ENCODE measurements around the gene TTC36. TPM values are rescaled to one million over a fixed set of nuclear protein-coding genes. Genes with fewer than 3 reads are reported as not detected.

The TTC36 gene, protein sequence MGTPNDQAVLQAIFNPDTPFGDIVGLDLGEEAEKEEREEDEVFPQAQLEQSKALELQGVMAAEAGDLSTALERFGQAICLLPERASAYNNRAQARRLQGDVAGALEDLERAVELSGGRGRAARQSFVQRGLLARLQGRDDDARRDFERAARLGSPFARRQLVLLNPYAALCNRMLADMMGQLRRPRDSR
- total RNA-seq (2016; rRNA removed; fragmentation: Illumina TruSeq; extraction: Trizol) = 0.40 TPM in 1 of 2 replicates, not detected in the other
- total RNA-seq (2016; cell fraction: cytosol; rRNA removed; fragmentation: Illumina TruSeq; extraction: Trizol; ENCODE audit: low read depth) = 0.62 and 1.2 TPM in 2 replicates
- 0.26 TPM in 1 of 2 replicates, not detected in the other for total RNA-seq (2016; cell fraction: insoluble cytoplasmic fraction; rRNA removed; fragmentation: Illumina TruSeq; extraction: Trizol)
- total RNA-seq (2016; cell fraction: membrane; rRNA removed; fragmentation: Illumina TruSeq; extraction: Trizol) = 0.45 TPM in 1 of 2 replicates, not detected in the other
- 0.47 and 0.84 TPM in 2 replicates for total RNA-seq (2016; cell fraction: nucleus; rRNA removed; fragmentation: Illumina TruSeq; extraction: Trizol)
- polyA plus RNA-seq (2011; rRNA removed) = 0.13 TPM in 1 of 2 replicates, not detected in the other
- polyA plus RNA-seq (2011; cell fraction: cytosol; rRNA removed) = 0.08 and 0.11 TPM in 2 replicates
- 0.27 and 0.62 TPM in 2 replicates for polyA plus RNA-seq (2011; cell fraction: nucleus; rRNA removed)
- polyA plus RNA-seq (2012) = not detected in 2 replicates
- polyA plus RNA-seq (2016; cell fraction: cytosol; fragmentation: Illumina TruSeq; extraction: Trizol; ENCODE audit: low read depth) = 0.28 and 0.53 TPM in 2 replicates
- 0.38 TPM in 1 of 2 replicates, not detected in the other for polyA plus RNA-seq (2016; cell fraction: insoluble cytoplasmic fraction; fragmentation: Illumina TruSeq; extraction: Trizol; ENCODE audit: low read depth)
- polyA plus RNA-seq (2016; cell fraction: membrane; fragmentation: Illumina TruSeq; extraction: Trizol; ENCODE audit: low read depth) = 0.23 and 0.47 TPM in 2 replicates
- polyA plus RNA-seq (2016; cell fraction: nucleus; fragmentation: Illumina TruSeq; extraction: Trizol; ENCODE audit: insufficient read depth, low read depth) = not detected in 2 replicates
- 0.24 TPM in 1 of 2 replicates, not detected in the other for polyA minus RNA-seq (2011; rRNA and poly(A)+ RNA removed; ENCODE audit: low replicate concordance)
- not detected in 2 replicates for polyA minus RNA-seq (2011; cell fraction: cytosol; rRNA and poly(A)+ RNA removed)
- 0.87 and 1.2 TPM in 2 replicates for polyA minus RNA-seq (2011; cell fraction: nucleus; rRNA and poly(A)+ RNA removed)
- percentile 48 among the genes with signal in this experiment for Bru-seq, nascent RNA
- percentile 38 among the genes with signal in this experiment for BruChase-seq, experiment 1, labeled RNA remaining after a 6-hour chase
- percentile 30 among the genes with signal in this experiment for BruChase-seq, experiment 2, labeled RNA remaining after a 2-hour chase
- long read RNA-seq, experiment 1, partial matches to known transcripts = 0 of 2 reads
- long read RNA-seq, experiment 1, other reads (novel, unspliced or antisense) = 2 of 2 reads
- long read RNA-seq, experiment 2, partial matches to known transcripts = 0 of 1 reads
- long read RNA-seq, experiment 2, other reads (novel, unspliced or antisense) = 1 of 1 reads

DNA sequence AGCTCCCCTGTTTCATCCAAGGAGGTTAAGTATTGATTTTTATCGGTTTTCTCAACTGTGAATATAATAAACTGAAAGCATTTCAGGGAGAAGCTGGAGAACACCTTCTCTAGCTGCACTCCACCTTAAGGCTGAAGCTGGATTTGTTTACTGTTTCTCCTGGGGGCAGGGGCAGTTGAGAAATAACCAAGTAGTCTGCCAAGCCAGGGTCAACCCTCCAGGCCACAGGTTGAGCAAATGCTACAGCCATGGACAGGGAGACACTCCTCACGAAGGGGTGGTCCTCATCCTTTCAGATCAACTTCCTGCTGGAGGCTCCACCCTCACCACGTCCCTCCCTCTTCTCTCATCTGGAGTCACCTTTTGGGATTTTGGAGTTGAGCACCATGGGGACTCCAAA is at the start of gene TTC36:
TSS of gene TTC36 (plus strand) at position 366 of the 400 bp plus-strand sequence. CDS start at position 387, 21 bp downstream.
- H3K27me3 ChIP-seq (ENCODE audit: control insufficient read depth in 1 of 2, insufficient read depth in 2 of 2, low read length in 2 of 2) = no peaks in the 10 kb centered on the region; a peak in 1 of 5 replicates
- peaks cover 37% of the 10 kb centered on the region for H3K4me1 ChIP-seq (ENCODE audit: insufficient read depth, low read length)
- H3K79me2 ChIP-seq (ENCODE audit: insufficient read depth, low read length) = no peaks in the 10 kb centered on the region
- no peaks in the 10 kb centered on the region for H4K20me1 ChIP-seq (ENCODE audit: insufficient read depth, low read length)
- no peak for DNase-seq (ENCODE audit: low spot score)
- intact Hi-C loops (cut with micrococcal nuclease; ENCODE audit: unreplicated experiment) = no loop called here
- no peak within 1 kb of the TSS for H3K4me2 ChIP-seq (ENCODE audit: low read depth, low read length)
- POLR2A ChIA-PET = no interaction called here
- H3K36me3 ChIP-seq (replicated peaks in 1 of 2; ENCODE audit: control insufficient read depth in 1 of 2, insufficient read depth in 2 of 2, low read length in 2 of 2) = peaks cover 9 to 12% of the 10 kb centered on the region in 2 experiments
- no peak for FAIRE-seq
- in situ Hi-C loops (cut with HindIII; ENCODE audit: extremely low pct_ligation_motif_present, low pct_unique_long_range_greater_than_20kb) = no loop called here
- no peak for ATAC-seq
- 32% methylated on average over 3 of the region's 3 CpGs for WGBS (ENCODE audit: low lambda C conversion rate)
- no peaks in the 10 kb centered on the region for H3K9me3 ChIP-seq (ENCODE audit: low read length)
- H3K27ac ChIP-seq (ENCODE audit: extremely low read length, insufficient read depth, low read length) = no peak within 1 kb of the TSS
- CTCF ChIA-PET (ENCODE audit: low intra/inter-chr PET ratio, low total read pairs) = no interaction called here
- no peak within 1 kb of the TSS for H3K9ac ChIP-seq (ENCODE audit: insufficient read depth, low read depth, low read length)
- no peak within 1 kb of the TSS for H3K4me3 ChIP-seq (replicated peaks in 1 of 3; ENCODE audit: insufficient read depth in 1 of 3, low read depth in 2 of 3, low read length in 3 of 3)
- BruUV-seq (replicated peaks) = no TSS peak
- H2AFZ ChIP-seq (ENCODE audit: low read length) = no peak within 1 kb of the TSS
- TF ChIP-seq NRL (CRISPR knock-in tag; IDR thresholded peaks at IDR 0.05; ENCODE audit: borderline replicate concordance) (no peak), ZNF205 (CRISPR knock-in tag; IDR thresholded peaks at IDR 0.05) (no peak), EZH2 (conservative IDR thresholded peaks at IDR 0.05; ENCODE audit: low read depth, low read length) (no peak), ZNF337 (CRISPR knock-in tag; IDR thresholded peaks at IDR 0.05; ENCODE audit: borderline replicate concordance, low read depth) (no peak), KDM5A (IDR thresholded peaks at IDR 0.05; ENCODE audit: borderline replicate concordance, low read length) (no peak), ZNF282 (IDR thresholded peaks at IDR 0.05; ENCODE audit: partially characterized antibody) (no peak), PRPF4 (IDR thresholded peaks at IDR 0.05; ENCODE audit: low read depth, low read length, poor library complexity, severe bottlenecking) (no peak), RBM22 (optimal IDR thresholded peaks at IDR 0.05; ENCODE audit: low read length) (peak; percentile 19), PLRG1 (conservative IDR thresholded peaks at IDR 0.05) (no peak), ZNF550 (CRISPR knock-in tag; IDR thresholded peaks at IDR 0.05; ENCODE audit: borderline replicate concordance) (no peak), ZNF430 (CRISPR knock-in tag; IDR thresholded peaks at IDR 0.05) (no peak), TOPORS (CRISPR knock-in tag; IDR thresholded peaks at IDR 0.05) (no peak), ZNF615 (CRISPR knock-in tag; IDR thresholded peaks at IDR 0.05; ENCODE audit: borderline replicate concordance) (no peak), ISL2 (CRISPR knock-in tag; IDR thresholded peaks at IDR 0.05) (no peak), ZBTB34 (CRISPR knock-in tag; IDR thresholded peaks at IDR 0.05) (no peak)
- TF ChIP-seq, protein P1, sequence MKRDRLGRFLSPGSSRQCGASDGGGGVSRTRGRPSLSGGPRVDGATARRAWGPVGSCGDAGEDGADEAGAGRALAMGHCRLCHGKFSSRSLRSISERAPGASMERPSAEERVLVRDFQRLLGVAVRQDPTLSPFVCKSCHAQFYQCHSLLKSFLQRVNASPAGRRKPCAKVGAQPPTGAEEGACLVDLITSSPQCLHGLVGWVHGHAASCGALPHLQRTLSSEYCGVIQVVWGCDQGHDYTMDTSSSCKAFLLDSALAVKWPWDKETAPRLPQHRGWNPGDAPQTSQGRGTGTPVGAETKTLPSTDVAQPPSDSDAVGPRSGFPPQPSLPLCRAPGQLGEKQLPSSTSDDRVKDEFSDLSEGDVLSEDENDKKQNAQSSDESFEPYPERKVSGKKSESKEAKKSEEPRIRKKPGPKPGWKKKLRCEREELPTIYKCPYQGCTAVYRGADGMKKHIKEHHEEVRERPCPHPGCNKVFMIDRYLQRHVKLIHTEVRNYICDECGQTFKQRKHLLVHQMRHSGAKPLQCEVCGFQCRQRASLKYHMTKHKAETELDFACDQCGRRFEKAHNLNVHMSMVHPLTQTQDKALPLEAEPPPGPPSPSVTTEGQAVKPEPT (CRISPR knock-in tag; IDR thresholded peaks at IDR 0.05; ENCODE audit: low read depth) = peak; percentile 84; the same call in 1 of the 2 replicates

Measured in HepG2 (cell line).